ENCODE results near the gene TMEM179.
"Not testable (repeated sequence)": the region's sequence is repeated elsewhere in the genome, so short reads cannot be mapped to it uniquely, and the experiment has no call there.

TMEM179 gene

GRCh38 chr14:104637546-104638003 is 33.0 kb upstream of the TMEM179 start:
- DNase-seq (ENCODE audit: low spot score) = no peak

DNA sequence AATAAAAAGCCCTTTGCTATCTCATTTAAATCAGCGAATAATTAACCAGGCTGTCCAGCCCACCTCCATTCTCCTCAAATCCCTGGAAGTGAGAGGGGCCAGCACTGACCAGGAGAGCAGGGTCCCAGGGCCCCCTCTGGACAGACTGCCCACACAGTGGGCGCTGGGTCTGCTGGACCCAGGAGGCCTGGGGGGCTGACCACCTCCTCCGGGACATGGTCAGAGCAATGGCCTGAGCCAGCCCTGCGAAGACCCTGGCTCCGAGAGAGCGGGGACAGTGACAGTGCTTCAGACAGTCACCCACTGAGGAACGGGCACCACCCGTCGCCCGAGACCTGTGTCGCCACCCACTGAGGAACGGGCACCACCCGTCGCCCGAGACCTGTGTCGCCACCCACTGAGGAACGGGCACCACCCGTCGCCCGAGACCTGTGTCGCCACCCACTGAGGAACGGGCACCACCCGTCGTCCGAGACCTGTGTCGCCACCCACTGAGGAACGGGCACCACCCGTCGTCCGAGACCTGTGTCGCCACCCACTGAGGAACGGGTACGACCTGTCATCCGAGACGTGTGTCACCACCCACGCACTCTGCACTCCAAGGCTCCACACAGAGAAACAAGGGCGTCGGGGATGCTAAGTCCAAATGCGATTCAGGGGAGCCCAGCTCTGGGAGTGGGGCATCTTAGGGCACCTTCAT is 32.4 kb upstream of the TMEM179 start:
- not testable (repeated sequence) for DNase-seq (ENCODE audit: low spot score)

DNA sequence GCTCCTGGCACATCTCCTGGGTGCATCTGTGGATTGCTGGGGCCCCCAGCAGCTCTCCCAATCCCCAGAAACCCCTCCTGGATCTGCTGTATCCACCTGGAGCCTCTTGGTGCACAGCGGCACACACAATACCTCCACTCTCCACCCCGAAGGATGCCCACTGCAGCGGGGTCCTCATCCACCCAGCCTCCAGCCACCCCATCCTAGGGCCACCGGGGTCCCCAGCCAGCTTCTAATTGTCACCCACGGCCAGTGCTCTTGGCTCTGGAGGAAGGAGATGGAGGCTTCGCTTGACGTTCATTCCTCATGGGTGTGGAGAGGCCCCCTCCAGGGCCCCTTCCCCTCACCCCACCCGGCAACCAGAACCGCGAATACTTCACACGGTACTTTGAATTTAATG is 31.6 kb upstream of the TMEM179 start:
- DNase-seq (ENCODE audit: low spot score) = no peak

DNA sequence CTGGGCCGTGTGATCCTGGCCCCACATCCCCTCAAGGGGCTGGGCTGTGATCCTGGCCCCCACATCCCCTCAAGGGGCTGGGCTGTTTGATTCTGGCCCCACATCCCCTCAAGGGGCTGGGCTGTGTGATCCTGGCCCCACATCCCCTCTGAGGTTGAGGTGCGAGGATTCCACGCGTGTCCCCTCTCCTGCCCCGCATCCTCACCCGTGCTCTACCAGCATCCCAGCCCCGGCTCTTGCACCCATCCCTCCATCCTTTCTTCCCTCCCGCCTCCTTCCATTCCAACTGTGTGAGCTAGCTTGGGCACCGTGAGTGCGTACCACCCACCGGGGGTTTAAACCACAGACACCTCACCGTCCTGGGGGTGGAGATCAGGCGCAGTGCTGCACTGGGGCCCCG is 31.1 kb upstream of the TMEM179 start:
- no peak for DNase-seq (ENCODE audit: low spot score)

GRCh38 chr14:104634886-104635570 is 30.5 kb upstream of the TMEM179 start:
- DNase-seq (ENCODE audit: low spot score) = no peak

DNA sequence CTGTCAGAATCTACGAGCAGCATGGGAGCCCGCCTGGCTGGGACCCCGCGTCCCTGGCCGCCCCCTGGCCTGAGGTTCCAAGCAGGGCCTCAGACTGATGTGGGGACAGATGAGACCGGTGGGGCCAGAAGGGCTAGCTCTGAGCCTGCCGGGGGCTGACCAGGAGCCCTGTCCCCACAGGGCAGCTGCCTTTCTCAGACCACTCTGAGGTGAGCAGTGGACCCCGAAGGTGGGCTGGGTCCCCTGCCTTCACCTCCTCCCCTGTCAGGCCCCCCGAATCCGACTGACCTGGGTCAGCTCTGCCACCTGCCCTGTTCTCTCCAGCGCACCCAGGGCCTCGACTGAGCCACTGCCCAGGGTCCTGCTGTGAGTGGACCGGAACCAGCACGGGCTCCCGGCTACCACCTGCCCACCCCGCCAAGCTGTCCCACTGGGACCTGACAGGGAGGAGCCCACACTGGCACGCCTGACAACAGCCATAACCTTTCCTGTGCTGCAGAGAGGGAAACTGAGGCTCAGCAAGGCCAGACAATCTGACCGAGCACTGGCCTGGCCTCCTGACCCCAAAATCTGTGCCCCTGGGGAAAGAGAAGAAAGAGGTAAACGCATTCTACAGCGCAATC is 29.7 kb upstream of the TMEM179 start:
- no peak for DNase-seq (ENCODE audit: low spot score)

DNA sequence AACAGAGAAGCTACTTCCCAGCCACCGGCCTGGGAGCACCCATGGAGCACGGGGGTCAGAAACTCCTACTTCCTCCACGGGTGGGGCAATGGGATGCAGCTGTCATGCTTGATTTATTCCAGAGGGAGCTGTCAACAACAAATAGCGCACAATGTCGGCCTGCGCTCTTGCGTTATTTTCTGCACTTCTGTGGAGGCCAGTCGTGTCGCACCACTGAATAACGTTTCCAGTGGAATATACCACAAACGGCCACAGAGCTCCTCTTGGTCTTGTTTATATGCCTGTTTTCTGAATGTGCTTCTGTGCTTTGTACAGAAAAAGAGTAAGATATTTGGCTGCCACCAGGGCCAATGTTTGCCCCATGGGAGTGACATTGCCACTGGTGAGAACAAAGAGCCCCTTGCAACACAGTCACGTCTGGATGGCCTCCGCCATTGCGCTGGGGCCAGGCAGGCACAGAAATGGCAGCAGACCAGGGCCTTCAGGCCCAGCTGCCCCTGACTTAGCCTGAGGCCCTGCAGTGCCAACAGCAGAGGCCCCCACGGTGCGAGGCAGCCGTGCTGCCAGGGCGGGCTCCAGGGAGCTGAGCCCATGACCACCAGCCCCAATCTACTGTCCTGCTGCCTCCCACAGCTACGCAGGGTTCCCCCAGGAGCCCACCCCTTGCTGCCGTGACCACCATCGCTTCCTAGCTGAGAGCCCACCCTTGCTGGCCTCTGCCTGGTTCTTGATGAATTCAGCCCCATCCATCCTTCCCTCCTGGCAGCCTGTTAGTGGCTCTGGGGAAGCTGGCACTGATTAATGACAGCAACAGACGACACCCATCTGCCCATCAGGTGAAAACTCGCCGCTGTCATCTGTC is 28.9 kb upstream of the TMEM179 start:
- no peak for DNase-seq (ENCODE audit: low spot score)

- no peak for DNase-seq (ENCODE audit: low spot score)
Observed at GRCh38 chr14:104632781-104633180, 28.2 kb upstream of the TMEM179 start.

DNA sequence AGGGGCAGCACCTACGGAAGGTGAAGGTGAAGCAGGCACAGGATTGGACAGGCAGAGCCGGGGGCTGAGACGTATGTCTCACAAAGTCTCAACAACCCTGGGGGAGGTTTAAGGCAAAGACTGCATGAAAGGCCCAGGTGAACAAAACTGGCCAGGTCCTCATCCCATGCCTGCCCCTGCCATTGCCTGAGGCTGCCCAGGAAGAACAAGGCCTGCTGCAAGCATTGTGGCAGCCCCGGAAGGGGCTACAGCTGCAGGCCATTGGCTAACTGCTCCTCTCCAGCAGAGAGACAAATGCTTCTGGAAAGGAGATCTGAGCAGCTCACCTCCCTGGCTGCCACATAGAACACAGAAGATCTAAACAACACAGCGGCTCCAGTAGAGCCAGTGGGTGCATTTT is 20.4 kb upstream of the TMEM179 start:
- no peak for DNase-seq (ENCODE audit: low spot score)

DNA sequence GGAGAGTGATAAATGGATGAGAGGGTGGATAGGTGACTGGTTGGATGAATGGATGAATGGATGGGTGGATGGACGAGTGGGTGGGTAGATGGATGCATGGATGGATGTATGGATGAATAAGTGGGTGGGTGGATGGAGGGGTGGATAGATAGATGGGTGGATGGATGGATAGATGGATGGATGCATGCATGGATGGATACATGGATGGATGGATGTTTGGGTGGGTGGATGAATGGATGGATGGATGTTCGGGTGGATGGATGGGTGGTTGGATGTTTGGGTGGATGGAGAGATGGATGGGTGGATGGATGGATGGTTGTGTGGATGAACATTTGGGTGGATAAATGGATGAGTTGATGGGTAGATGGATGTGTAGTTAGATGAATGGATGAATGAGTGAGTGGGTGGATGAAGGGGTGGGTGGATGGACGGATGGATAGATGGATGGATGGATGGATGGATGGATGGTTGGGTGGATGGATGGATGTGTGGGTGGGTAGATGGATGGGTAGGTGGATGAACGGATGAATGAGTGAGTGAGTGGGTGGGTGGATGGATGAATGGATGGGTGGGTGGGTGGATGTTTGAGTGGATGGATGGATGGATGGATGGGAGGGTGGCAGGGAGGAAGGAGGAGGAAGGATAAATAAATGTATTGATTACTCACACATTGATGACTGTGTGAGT is 9.7 kb upstream of the TMEM179 start:
- no peak for DNase-seq (ENCODE audit: low spot score)

DNA sequence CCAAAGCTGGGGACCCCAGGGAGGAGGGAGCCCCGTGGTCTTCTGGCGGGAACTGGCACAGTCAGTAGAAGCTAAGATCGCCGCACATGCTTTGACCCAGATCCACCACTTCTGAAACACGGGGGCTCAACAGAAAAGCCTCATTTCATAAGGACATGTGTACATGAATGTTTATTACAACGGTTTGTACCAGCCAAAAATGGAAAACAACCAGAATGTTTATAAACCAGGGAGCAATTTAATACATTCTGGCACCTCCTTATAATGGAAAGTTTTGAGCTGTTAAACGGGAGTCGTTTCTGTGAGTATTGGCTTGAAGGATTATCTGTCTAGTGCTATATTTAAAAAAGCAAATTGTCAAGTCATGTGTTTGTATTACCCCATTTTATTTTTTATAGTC is 7.3 kb upstream of the TMEM179 start:
- no peak for DNase-seq (ENCODE audit: low spot score)

DNA sequence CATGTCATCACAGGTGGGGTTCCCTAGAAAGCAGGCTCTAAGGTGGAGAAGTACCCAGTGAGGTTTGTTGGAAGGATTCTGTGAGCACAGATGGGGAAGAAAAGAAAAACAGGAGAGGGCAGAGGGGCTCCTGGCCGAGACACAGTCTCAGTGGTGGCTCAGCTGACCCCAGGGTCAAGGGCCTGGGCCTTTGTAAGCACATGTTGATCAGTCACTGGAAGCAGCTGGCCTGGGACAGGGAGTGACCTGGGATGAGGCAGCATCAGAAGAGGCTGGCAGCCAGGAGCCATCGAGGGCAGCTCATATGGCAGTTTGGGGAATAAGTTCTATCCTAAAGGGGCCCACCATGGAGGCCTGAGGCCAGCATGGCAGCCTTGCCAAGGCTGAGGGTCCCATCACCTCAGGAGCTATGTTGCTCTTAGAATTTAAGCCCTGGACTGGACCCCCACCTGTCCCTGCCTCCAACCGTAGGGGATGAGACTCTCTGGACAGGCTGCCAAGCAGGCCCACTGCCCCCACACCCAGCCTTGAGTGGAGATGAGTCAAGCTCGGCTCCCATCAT is 6.3 kb upstream of the TMEM179 start:
- DNase-seq (ENCODE audit: low spot score) = no peak

DNA sequence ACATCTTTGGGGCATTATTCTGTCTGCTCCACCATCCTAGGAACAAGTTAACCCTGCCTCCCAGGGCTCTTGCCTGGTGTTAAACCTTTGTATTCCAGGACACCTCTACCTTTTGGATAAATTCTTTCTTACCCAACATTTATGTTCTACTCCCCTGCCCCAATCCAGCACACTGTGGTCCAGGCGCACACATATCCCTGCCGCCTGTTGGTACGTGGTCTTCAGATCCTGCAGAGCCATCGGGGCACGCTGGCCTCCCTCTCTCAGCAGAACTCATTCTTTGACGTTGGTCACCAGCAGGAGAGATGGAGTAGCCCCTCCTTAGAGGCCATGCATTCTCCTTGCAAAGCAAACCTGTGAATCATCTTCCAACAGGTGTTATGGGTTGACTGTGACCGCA is 5.1 kb upstream of the TMEM179 start:
- DNase-seq (ENCODE audit: low spot score) = no peak

GRCh38 chr14:104603711-104604401 is 716 bp downstream of the TMEM179 start:
- DNase-seq (ENCODE audit: low spot score) = no peak

DNA sequence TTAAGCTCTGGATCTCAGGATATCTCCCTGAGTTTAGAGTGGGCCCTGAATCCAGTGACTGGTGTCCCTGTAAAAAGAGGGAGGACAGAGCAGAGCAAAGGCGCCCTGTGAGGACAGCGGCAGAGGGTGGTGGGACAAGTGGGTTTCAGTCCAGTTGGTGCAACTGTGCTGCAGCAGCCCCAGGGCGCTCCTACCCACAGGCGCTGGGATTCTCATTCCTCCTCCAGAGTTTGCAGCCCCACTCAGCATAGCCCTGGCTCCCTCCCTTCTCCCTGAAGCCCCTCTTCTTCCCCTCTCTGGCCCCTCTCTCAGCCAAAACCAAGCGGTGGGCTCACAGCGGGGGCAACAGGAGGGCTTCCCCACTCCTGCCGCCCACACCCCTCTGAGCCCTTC is 1.6 kb downstream of the TMEM179 start:
- DNase-seq (ENCODE audit: low spot score) = no peak

- no peak for DNase-seq (ENCODE audit: low spot score)
Observed at GRCh38 chr14:104602315-104602932, 2.1 kb downstream of the TMEM179 start.

GRCh38 chr14:104601786-104602185 is 2.8 kb downstream of the TMEM179 start:
- no peak for DNase-seq (ENCODE audit: low spot score)

DNA sequence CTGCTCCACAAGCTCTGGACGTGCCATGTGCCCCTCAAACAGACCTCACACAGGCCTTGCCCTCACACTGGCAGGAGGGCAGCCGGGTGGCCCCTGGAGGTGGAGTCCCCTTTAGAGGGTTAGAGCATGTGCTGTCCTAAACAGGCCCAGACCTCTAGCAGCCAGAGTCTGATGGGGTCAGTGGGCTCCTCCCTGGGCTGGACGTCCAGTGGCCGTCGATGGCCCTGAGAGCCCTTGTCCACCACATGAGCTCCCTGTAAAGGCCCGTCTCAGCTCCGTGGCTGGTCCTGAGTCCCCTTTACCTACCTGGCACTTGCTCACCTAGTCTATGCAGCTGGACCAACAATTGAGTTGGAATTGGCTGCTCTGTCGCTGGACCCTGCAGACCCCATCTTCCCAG is 3.8 kb downstream of the TMEM179 start:
- DNase-seq (ENCODE audit: low spot score) = no peak

- DNase-seq (ENCODE audit: low spot score) = no peak
Observed at GRCh38 chr14:104600141-104600643, 4.4 kb downstream of the TMEM179 start.

GRCh38 chr14:104599446-104599845 is 5.1 kb downstream of the TMEM179 start:
- DNase-seq (ENCODE audit: low spot score) = no peak
